ENCODE results near the gene DPM1.
A peak's percentile ranks its signal among the peaks of the same experiment; 100 is the strongest.
"Not testable (repeated sequence)": the region's sequence is repeated elsewhere in the genome, so short reads cannot be mapped to it uniquely, and the experiment has no call there.

The DPM1 gene

GRCh38 chr20:50980071-50980681 is 21.8 kb upstream of the DPM1 start:
- DNase-seq (ENCODE audit: low spot score): no peak

GRCh38 chr20:50978533-50978932 is 20.2 kb upstream of the DPM1 start:
- not testable (repeated sequence) for DNase-seq (ENCODE audit: low spot score)

- DNase-seq (ENCODE audit: low spot score): no peak
Observed at GRCh38 chr20:50977066-50978021, 19.0 kb upstream of the DPM1 start.

GRCh38 chr20:50975701-50976330 is 17.5 kb upstream of the DPM1 start:
- DNase-seq (ENCODE audit: low spot score): no peak

- DNase-seq (ENCODE audit: low spot score): no peak
Observed at GRCh38 chr20:50969912-50970311, 11.6 kb upstream of the DPM1 start.

GRCh38 chr20:50969435-50969834 is 11.1 kb upstream of the DPM1 start:
- no peak for DNase-seq (ENCODE audit: low spot score)

GRCh38 chr20:50968289-50968688 is 10.0 kb upstream of the DPM1 start:
- DNase-seq (ENCODE audit: low spot score): no peak

GRCh38 chr20:50967586-50967985 is 9.3 kb upstream of the DPM1 start:
- no peak for DNase-seq (ENCODE audit: low spot score)

GRCh38 chr20:50959543-50960126 is 1.3 kb upstream of the DPM1 start:
- no peak for DNase-seq (ENCODE audit: low spot score)

GRCh38 chr20:50958615-50959542 is 547 bp upstream of the DPM1 start, which contains the start of gene MOCS3:
Gene MOCS3 (plus strand): TSS chr20:50958818. CDS start chr20:50958843, 25 bp downstream.
- peak; percentile 96 for DNase-seq (ENCODE audit: low spot score)

GRCh38 chr20:50957276-50957675 is 1.1 kb downstream of the DPM1 start:
- DNase-seq (ENCODE audit: low spot score): peak; percentile 27

GRCh38 chr20:50953821-50954220 is 4.5 kb downstream of the DPM1 start:
- no peak for DNase-seq (ENCODE audit: low spot score)

GRCh38 chr20:50953196-50953595 is 5.1 kb downstream of the DPM1 start:
- DNase-seq (ENCODE audit: low spot score): no peak

GRCh38 chr20:50948132-50948785 is 10.1 kb downstream of the DPM1 start:
- no peak for DNase-seq (ENCODE audit: low spot score)

GRCh38 chr20:50943069-50943468 is 15.3 kb downstream of the DPM1 start:
- no peak for DNase-seq (ENCODE audit: low spot score)

- DNase-seq (ENCODE audit: low spot score): no peak
Observed at GRCh38 chr20:50933589-50933988, 24.7 kb downstream of the DPM1 start.

- no peak for DNase-seq (ENCODE audit: low spot score)
Observed at GRCh38 chr20:50932691-50933280, 25.5 kb downstream of the DPM1 start.

GRCh38 chr20:50932016-50932485 is 26.3 kb downstream of the DPM1 start:
- no peak for DNase-seq (ENCODE audit: low spot score)

- DNase-seq (ENCODE audit: low spot score): peak; percentile 93
Observed at GRCh38 chr20:50931306-50932015, 26.9 kb downstream of the DPM1 start, which contains the start of gene ADNP. Gene ADNP (minus strand): TSS chr20:50931437. CDS start chr20:50903996, 27,441 bp downstream.

- no peak for DNase-seq (ENCODE audit: low spot score)
Observed at GRCh38 chr20:50930976-50931305, 27.4 kb downstream of the DPM1 start.
